HG03139 (cell line): ENCODE measurements around the gene DNAJB6.

Source experiments
- ATAC-seq: cut with Tn5 transposase; IDR thresholded peaks from one replicate; pipeline ENCODE4 v1.9.1; 2021; ENCODE audit not compliant: unreplicated experiment

Gene DNAJB6

DNA sequence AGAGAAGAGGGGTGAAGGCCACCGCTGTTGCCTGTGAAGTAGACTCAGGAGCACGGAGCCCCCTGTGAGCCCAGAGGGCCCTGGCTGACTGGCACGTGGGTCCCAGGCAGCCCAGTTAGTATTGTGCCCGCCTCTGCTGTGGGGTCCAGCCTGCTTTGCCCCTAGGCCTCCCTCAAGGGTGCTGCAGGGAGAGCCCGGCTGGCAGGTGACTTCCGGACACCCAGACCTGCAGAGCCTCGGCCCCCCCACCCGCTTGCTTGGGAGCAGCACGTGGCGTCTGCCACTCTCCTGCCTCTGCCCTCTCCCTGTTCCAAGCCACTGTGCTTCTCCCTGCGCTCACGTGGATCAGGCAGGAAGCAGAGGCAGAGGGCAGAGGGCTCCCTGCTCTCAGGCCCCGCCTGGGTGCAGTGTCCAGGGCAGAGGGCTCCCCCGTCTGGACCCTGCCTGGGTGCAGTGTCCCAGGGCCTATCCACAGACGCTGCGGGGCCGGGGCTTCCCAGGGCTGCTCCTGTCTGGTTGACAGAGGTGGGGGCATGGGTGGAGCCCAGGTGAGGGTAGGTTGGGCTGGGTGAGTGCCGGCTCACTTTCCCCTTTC lies 88.4 kb downstream of the DNAJB6 start:
- ATAC-seq: no peak

DNA sequence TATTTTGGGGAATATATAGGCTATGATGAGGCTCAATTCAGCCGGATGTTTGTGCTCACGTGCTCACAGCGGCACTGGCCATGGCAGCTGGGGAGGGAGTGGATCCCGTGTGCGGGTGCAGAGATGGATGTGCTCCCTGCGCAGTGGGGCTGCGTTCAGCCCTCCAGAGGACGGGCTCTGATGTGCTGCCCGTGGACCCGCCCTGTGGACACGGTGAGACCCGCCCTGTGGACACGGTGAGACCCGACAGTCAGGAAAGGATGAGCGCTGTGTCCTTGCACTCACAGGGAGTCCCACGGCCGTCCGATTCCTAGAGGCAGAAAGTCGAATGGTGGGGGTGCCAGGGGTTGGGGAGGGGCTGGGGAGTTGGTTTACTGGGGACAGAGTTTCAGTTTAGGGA lies 89.0 kb downstream of the DNAJB6 start:
- ATAC-seq: no peak

DNA sequence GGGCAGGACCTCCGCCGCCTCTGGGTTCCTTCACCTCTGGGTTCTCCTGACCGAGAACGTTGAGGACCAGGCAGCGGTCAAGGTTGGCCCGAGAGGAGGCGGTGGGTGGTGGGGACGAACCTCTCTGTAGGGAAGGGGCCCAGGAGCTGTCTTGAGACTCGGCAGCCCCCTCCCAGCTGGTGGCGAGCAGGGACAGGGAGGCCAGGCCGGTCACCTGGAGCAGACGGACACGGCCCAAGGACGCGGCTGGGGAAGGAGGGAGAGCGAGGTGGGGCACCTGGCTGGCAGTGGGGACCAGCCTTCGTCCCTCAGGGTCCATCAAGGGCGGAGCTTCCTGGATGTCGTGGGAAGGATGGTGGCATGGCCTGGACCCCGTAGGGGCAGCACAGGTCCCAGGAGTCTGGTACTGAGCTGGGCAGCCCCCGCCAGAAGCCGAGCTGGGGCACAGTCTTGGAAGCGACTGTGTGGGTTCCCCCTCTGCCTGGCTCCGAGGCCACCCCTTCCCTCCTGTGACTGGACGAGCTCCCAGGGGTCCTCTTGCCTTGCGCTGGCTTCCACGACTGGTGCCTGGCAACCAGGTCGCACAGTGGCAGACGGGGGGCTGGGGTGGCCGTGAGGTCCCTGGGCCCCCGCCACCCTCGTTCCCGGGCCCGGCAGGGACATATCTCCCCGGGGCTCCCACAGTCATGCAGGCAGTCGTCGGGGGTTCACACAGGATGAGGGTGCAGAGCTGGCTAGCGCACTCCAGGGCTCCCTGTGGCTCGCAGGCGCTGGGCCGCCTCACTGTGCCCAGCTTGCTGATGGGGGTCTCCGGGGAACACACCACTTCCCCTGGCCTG lies 89.9 kb downstream of the DNAJB6 start:
- ATAC-seq: no peak

DNA sequence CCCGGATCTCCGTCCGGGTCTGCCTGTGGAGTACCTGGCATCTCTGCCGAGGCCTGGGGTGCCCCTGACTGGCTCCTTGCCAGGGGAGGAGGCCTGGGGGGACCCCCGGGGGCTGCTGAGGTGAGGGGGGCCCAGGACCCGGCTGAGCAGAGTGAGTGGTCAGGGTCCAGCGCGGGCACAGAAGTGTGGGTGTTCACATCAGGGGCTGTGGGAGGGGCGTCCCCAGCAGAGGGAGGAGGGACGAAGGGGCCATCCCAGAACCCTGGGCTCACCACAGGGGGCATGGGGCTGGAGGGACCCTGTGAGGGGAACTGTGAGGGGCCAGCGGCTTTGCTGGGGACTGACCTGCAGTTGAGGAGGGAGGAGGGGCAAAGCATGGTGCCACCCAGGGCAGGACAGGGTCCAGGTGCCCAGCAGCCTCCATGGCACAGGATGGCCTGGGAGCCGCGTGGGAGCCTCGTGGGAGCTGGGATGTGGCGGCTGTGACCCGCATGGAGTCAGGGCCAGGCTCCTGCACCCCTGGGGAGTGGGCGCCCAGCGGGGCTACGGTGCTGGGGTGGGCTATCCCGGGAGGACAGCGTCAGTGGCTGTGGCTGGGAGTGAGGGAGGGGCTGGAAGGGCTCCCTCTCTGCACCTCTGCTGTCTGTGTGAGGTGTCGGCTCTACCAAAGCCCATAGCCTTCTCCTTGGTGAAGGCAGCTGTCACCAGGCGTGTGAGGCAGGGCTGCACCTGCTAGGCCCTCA lies 91.2 kb downstream of the DNAJB6 start:
- ATAC-seq: no peak

DNA sequence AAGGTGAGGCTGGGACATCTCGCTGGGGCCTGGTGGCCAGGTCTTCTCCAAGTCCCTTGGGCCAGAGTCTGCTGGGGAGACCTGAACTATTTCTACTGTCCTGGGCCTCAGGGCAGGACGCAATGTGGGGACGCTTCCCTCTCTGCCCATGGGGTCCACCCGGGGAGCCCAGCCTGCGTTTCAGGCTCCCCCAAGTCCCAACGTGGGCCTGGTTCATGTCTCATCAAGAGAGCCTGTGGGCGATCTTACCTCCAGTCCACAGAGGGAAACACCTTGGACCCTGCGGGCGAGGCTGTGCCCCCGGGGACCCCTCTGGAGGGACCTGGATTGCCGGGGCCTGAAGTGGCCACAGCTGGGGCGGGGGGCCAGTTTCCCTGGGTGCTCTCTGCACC lies 91.7 kb downstream of the DNAJB6 start:
- no peak for ATAC-seq

DNA sequence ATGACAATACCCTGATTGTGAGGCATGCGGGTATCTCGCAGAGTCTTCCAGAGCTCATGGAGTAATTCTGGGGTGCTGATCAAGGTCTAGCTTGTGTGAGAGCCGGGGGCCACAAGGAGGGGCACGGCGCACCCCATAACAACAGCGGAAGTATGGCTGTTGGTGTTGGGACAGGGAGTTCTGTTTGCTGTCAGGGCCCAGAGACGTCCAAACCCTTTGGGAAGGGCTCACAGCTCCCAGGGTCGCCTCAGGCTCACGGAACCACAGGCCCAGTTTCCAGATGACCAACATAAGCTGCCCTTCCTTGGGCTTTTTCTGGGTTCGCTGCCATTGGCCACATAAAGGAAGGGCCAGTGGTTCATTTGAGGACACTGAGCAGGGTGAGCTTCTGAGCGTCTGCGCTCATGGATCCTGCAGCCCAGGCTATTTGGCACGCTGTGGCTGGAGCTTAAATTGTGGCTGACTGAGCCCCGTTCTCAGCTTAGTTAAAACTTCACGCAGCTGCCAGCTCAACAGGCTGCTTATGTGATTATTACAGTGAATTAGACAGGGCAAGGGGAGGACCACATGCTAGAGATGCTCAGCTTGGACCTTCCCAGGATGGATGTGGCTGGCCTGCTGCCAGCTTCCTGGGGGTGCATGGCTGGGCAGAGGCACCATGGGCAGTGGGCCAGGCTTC lies 92.3 kb downstream of the DNAJB6 start:
- no peak for ATAC-seq

DNA sequence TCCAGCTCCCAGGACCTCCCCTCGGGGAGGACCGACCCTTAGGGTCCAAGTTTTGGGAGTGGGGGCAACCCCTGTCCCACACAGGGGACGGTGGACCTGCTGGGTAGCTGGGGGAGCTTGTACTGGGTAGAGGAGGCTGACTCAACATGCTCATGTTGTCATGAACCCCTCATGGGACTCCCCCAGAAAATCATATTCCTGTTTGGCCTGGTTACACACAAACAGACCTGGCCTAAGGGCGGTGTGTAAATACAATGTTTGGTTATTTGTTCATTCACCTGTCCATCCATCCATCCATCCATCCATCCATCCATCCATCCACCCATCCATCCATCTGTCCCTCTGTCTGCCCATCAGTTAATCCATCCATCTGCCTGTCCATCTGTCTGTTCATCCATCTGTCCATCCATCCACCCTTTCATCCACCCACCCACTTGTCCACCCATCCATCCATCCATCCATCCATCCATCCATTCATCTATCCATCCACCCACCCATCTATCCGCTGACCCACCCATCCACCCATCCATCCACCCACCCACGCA lies 92.9 kb downstream of the DNAJB6 start:
- no peak for ATAC-seq

DNA sequence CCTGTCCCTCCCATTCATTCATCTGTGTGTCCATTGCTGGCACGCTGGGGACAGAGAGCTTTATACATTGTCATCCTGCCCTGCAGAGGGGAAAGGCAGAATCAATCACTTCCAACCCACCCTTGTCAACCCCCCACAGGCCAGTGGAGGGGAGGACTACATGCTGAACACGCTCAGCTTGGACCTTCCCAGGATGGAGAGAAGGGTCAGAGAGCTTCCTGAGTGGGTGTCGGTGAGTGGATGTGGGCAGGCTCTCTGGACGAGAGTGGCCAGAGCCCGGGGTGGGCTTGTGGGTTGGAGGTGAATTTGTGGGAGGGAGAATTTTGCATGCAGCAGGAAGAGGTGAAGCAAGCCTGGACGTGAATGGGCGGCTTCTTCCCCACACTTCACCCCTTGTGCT lies 93.9 kb downstream of the DNAJB6 start:
- no peak for ATAC-seq

DNA sequence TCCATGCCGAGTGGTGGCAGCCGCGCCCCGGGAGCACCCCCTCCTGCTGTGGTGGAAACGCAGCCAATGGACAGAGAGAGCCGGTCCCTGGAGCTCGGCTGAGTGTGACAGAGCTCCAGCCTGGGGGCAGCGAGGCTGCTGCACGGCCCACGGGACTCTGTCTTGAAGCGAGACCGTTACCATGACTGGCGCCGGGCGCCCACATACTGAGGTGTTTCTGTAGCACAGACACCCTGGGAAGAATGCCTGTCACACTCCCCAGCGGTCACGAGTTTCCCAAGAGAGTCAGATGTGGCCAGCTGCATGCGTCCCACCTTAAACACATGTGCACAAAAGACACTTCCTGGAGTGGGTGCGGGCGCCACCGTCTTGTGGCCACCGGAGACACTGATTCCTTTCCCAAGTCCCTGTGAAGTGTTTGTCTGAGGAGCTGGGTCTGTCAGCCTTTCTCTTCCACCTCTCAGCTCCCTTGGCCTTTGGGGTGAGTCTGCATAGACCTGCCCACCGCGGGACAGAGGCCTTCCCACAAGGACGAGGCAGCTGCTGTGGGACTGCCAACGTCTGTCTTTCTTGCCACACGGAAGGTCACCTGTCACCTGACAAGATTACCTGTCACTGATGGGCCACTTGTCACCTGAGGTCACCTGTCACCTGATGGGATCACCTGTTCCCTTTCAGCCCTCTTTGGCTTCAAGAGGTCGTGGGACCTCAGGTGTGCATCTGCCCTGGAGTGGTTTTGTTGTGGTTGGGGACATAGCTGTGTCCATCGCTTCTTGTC lies 94.6 kb downstream of the DNAJB6 start:
- ATAC-seq: no peak

DNA sequence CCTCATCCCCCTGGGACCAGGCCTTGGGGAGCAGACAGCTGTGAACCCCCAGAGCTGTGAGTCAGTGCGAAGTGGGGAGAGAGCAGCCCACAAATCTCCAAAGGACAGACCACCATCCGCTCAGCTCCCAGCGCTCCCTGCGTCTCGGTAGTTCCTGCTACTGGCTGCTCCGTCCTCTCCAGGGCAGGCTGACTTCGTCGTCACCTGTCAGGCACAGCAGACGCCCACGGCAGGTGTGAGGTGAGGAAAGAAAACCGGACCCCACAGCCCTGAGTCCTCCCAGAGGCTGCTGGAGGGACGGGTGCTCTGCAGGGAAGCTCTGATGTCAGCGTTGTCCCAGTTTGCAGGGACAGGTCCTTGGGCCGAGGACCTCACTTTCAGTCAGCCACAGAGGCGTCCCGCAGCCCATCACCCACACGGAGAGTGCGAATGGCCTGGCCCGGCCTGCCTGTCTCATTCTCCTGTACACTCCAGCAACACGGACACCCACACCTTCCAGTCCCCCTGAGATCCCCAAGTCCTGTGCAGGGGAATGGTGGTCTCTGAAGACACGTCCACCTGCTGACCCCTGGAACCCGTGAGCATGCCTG lies 95.2 kb downstream of the DNAJB6 start:
- ATAC-seq: no peak

DNA sequence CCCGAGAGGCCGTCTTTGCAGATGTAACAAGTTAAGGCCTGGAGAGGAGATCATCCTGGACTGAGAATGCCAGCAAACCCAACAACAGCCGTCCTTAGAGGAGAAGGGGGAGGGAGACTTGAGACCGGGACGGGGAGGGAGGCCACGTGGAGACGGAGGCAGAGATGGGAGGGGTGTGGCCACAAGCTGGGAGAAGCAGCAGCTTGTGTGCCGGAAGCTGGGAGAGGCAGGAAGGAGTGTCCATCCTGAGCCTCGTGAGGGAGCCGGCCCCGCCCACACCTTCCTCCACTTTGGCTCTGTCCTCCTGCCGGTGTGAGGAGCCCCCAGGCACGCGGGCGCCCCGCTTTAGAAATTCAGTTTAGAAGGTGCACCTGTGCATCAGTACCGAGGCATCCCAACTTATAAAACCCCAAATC lies 95.7 kb downstream of the DNAJB6 start:
- no peak for ATAC-seq

DNA sequence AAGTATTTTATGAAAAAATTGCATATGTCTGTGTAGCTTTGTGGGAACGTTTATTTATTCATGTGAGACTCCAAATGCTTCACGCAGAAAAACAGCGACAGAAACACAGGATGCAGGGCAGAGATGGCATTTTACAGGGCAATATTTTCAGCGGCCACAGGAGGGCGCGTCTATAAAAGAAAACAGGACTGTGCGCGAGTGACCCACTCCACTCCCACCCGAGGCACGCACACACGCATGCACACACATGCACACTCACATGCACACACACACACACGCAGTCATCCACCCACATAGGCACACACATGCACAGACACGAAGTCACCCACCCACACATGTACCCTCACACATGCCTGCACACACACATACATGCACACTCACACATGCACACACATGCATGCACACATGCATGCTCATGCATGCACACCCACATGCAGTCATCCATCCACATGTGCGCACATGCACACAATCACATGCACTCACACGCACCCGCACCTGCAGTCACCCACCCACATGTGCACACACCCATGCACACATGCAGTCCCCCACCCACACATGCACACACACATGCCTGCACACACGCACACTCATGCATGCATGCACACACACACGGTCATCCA lies 96.3 kb downstream of the DNAJB6 start:
- no peak for ATAC-seq

DNA sequence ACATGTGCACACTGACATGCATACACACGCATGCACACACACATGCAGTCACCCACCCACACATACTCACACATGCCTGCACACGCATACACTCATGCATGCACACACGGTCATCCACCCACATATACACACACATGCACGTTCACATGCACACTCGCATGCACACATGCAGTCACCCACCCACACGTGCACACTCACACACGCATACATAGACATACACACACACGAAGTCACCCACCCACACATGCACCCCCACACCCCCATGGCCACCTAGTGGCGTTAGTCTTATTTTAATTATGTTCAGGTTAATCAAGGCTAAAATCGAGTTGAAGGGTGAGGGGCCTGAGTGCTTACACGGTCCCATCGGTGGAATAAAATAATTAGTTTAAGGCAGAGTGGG lies 96.8 kb downstream of the DNAJB6 start:
- ATAC-seq: no peak

DNA sequence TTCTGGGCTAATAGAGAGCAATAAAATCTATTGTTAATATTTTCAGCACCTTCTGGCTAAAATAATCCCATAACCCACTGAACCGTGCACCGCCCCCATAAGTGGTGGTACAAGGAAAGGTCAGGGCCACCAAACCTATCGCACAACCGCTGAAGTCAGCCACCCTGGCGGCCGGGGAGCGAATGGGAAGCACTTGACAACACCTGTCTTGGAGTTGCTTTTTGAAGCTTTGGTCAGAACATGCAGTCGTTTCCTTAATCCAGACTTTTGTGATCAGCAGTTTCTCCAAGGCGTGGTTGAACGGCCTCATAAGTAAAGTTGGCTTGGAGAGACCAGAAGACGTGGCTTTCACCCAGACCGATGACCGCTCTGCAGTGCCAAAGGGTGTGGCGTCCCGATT lies 97.4 kb downstream of the DNAJB6 start:
- ATAC-seq: no peak

DNA sequence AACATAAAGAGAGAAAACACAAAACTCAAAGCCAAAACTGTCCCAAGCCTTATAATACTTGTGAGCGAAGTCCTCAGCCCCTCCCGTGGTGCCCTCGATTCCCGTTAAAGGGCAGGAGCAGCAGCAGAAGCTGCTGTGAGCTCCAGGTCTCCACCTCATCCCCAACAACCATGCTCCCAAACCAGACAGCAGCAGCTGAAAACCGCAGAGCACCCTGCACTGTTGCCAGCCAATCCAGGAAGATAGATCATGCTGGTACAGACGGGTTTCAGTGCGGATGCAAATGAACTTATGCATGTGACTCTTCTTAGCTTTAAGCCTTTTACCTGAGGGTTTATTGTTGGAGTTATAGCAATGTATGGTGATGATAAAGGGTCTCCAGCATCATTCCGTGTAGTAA lies 97.9 kb downstream of the DNAJB6 start:
- no peak for ATAC-seq

DNA sequence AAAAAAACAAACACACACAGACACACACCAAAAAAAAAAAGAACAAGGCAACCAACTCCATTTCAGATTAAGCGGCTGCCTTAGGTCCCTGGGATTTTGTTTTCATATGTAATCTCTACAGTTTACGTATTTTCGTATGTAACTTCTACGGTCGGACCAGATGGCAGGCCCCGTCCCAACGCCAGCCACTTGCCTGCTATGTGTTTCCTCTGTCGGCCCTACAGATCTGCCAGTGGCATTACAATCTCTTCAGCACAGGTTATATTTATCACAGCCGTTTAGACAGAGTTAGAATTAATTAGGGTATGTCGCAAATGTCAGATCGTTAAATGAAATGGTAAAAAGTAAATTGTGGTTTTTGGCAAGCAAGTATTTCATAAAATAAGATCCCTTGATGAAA lies 99.3 kb downstream of the DNAJB6 start:
- ATAC-seq: no peak

DNA sequence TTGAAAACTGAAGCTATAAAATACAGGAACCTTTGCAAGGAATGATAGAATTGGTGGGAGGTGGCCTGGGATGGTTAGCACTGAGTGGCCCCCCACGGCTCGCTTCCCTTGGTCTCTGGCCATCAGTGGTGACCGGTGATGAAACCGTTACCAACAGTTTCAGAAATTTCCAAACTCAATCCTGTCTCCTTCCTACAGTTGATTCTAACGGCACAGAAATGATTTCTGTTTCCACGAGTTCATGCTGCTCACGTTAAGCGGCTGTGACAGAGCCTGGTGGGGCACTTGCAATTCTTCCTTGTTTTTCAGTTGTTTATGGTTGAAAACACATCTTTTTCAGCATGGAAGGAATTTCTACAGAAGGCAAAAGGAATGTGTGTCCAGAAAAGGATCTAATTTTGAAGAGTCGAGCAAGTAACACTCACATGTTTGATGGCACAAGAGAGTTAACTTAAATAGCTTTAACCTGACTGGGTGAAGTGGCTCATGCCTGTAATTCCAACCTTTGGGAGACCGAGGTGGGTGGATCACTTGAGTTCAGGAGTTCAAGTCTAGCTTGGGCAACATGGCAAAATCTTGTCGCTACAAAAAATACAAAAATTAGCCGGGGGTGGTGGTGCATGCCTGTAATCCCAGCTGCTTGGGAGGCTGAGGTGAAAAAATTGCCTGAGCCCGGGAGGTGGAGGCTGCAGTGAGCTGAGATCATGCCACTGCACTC lies 100.1 kb downstream of the DNAJB6 start:
- no peak for ATAC-seq

DNA sequence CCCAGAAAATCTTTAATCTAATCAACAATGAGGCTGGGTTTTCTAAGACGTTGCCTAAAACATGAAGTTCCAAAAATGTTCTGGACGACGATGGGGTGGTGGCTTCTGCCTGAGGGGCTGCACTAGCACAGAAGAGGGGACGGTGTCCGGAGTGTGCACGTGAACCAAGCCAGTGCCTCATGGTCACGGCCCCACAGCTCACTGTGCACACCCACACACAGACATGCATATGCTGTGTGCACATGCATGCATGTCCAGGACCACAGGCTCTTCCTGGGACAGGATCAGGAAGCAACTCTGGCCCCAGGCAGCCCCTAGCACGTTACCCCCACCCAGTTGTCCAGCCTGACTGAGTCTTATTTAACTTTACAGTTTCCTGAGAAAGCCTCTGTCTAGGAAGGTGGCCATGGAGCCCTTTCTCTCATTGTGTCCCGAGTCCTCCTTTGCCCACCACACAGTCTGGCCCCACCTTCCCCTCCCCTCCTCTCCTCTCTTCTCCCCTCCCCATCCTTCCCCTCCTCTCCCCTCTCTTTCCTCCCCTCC lies 100.8 kb downstream of the DNAJB6 start:
- ATAC-seq: no peak
